Loucy (cell line): ENCODE data around the gene ASB2.

Experiments
- H2AFZ ChIP-seq: fragments of 200-600 bp; sonication (generic); 2 replicates; pipeline ENCODE4 v1.6.0; 2016; ENCODE audit warnings: antibody characterized with exemption, mild to moderate bottlenecking, low read length, moderate library complexity
- H3F3A ChIP-seq: fragments of 200-600 bp; 2 replicates; pipeline ENCODE4 v1.6.0; 2016; ENCODE audit warnings: antibody characterized with exemption, low read depth, mild to moderate bottlenecking
- H3K27me3 ChIP-seq: fragments of 200-600 bp; sonication (generic); 2 replicates; pipeline ENCODE4 v1.6.1; 2014; ENCODE audit warnings: low read length, mild to moderate bottlenecking; ENCODE audit not compliant: insufficient read depth, poor library complexity, severe bottlenecking
- H3K36me3 ChIP-seq: fragments of 200-600 bp; sonication (generic); 2 replicates; pipeline ENCODE4 v1.6.1; 2016; ENCODE audit warnings: low read length; ENCODE audit not compliant: insufficient read depth
- H3K4me1 ChIP-seq: fragments of 200-600 bp; sonication (generic); 2 replicates; pipeline ENCODE4 v1.5.1; 2014; ENCODE audit warnings: low read length, mild to moderate bottlenecking; ENCODE audit not compliant: insufficient read depth, poor library complexity, severe bottlenecking
- H3K4me2 ChIP-seq: fragments of 200-600 bp; sonication (generic); 2 replicates; pipeline ENCODE4 v1.6.0; 2014; ENCODE audit warnings: antibody characterized with exemption, low read length, low read depth, mild to moderate bottlenecking; ENCODE audit not compliant: poor library complexity, severe bottlenecking
- H3K4me3 ChIP-seq: fragments of 200-600 bp; sonication (generic); 2 replicates; pipeline ENCODE4 v1.5.1; 2014; ENCODE audit warnings: low read length, mild to moderate bottlenecking, mixed read lengths; ENCODE audit not compliant: poor library complexity, severe bottlenecking
- H3K79me2 ChIP-seq: fragments of 200-600 bp; sonication (generic); 2 replicates; pipeline ENCODE4 v1.6.1; 2014; ENCODE audit warnings: low read length; ENCODE audit not compliant: insufficient read depth
- H3K9ac ChIP-seq: fragments of 200-600 bp; sonication (generic); 2 replicates; pipeline ENCODE4 v1.6.0; 2014; ENCODE audit warnings: mild to moderate bottlenecking, low read depth, low read length, moderate library complexity; ENCODE audit not compliant: poor library complexity, severe bottlenecking
- H3K9me2 ChIP-seq: fragments of 200-600 bp; sonication (generic); replicated peaks from 2 replicates; pipeline ENCODE4 v1.6.1; 2016; ENCODE audit warnings: low read depth, low read length, mixed read lengths
- H3K9me3 ChIP-seq: fragments of 200-600 bp; sonication (generic); 2 replicates; pipeline ENCODE4 v1.6.1; 2014; ENCODE audit warnings: mild to moderate bottlenecking, antibody characterized with exemption, low read length, low read depth; ENCODE audit not compliant: insufficient read depth
- H4K20me1 ChIP-seq: fragments of 200-600 bp; sonication (generic); 2 replicates; pipeline ENCODE4 v1.6.0; 2014; ENCODE audit warnings: antibody characterized with exemption, low read length, mild to moderate bottlenecking; ENCODE audit not compliant: insufficient read depth, poor library complexity, severe bottlenecking
- EZH2phosphoT487 ChIP-seq: fragments of 200-600 bp; IDR thresholded peaks from 2 replicates; pipeline ENCODE4 v1.6.1; 2018; ENCODE audit warnings: antibody characterized with exemption, mild to moderate bottlenecking, moderate library complexity, borderline replicate concordance
- TF ChIP-seq, protein P1 (sequence below): fragments of 200-600 bp; sonication (generic); conservative IDR thresholded peaks from 2 replicates; pipeline ENCODE4 v1.5.1; 2014; ENCODE audit warnings: mild to moderate bottlenecking, antibody characterized with exemption, low read length

Gene ASB2

DNA sequence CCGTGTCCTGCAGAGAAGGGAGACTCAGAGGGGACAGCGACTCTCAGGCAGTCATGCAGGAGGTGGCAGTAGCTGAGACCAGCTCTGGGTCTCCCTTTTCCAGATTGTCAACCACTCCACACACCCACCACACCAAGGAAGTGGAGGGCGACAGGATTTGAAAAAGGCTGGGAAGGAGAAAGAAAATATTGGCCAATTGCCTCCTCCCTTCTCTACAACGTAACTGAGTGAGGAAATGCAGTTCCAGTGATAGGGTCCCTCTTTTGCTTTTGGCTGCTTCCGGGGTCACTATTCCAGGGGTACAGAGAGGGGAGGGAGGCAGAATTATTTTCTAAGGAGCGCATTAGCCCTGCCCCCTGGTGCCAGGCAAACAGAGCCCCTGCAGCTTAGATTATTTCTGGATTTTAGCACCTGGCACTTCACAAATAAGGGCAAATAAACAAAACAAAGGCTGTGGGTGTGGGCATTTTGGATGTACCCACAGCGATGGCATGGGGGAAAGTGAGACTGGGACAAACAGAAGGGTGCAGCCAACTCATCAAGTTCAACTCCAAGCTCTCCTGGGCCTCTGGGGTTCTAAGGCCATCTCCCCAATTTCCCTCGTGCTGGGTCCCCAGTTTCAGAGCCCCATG, 20.4 kb downstream of the ASB2 start:
- no peaks in the 10 kb centered on the region for H4K20me1 ChIP-seq
- peak overlapping the region; percentile 56 for H3K9ac ChIP-seq
- no peaks in the 10 kb centered on the region for H3K27me3 ChIP-seq
- H3K4me2 ChIP-seq: peak overlapping the region; percentile 70
- no peak overlapping the region for H2AFZ ChIP-seq
- H3K9me3 ChIP-seq: no peaks in the 10 kb centered on the region
- H3K79me2 ChIP-seq: no peaks in the 10 kb centered on the region
- H3K9me2 ChIP-seq: no peaks in the 10 kb centered on the region
- peaks cover 81% of the 10 kb centered on the region for H3K4me1 ChIP-seq
- H3K4me3 ChIP-seq: peak overlapping the region; percentile 67
- H3K36me3 ChIP-seq: no peaks in the 10 kb centered on the region
- TF ChIP-seq EZH2phosphoT487: no peak
- TF ChIP-seq, protein P1, sequence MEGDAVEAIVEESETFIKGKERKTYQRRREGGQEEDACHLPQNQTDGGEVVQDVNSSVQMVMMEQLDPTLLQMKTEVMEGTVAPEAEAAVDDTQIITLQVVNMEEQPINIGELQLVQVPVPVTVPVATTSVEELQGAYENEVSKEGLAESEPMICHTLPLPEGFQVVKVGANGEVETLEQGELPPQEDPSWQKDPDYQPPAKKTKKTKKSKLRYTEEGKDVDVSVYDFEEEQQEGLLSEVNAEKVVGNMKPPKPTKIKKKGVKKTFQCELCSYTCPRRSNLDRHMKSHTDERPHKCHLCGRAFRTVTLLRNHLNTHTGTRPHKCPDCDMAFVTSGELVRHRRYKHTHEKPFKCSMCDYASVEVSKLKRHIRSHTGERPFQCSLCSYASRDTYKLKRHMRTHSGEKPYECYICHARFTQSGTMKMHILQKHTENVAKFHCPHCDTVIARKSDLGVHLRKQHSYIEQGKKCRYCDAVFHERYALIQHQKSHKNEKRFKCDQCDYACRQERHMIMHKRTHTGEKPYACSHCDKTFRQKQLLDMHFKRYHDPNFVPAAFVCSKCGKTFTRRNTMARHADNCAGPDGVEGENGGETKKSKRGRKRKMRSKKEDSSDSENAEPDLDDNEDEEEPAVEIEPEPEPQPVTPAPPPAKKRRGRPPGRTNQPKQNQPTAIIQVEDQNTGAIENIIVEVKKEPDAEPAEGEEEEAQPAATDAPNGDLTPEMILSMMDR: no peak
- no peaks in the 10 kb centered on the region for H3F3A ChIP-seq

DNA sequence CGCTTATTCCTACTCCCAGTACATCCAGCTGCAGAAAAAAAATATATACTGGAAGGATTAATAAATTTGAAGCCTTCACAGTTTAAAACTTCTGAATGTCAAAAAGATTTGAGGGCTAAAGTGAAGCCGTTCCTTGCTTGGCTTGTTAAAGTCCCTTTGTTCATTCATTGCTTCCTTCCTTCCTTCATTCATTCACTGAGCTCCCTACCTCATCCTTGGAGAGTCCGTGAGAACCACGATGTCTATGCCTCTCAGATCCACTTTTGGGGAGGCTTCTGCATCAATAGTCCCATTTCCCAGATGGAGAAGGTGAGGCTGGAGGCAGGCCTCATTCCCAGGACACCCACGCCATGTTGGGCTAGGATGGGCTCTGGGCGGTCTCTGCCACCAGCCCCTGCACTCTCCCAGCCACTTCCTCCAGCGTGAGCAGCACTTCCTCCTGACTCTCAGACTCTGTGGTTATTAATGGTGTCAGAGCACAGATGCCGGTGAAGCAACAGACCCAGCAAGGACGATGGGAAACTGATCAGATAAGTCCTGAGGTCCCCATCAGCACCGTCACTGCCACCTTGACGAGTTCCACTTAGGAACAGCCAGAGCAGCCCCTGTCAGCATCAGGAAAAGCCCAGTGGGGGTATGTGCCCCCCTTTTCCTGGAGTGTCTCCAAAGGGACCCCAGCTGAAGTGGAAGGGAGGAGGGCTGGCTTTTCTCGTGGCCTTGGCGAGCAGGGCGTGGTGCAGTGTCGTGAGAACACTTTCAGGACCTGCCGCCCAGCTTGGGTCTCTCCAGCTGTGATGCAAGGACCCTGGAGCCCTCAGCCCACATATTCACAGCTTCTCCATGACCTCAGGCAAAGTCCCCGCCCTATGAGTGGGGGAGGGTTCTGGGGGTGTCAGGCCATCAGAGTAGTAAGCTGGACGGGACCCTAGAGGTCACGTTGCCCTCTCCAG, 21.2 kb downstream of the ASB2 start:
- TF ChIP-seq, protein P1: no peak
- TF ChIP-seq EZH2phosphoT487: no peak
- no peaks in the 10 kb centered on the region for H3K79me2 ChIP-seq
- H3K4me2 ChIP-seq: peak overlapping the region; percentile 70
- no peaks in the 10 kb centered on the region for H3K9me3 ChIP-seq
- no peaks in the 10 kb centered on the region for H3K9me2 ChIP-seq
- no peaks in the 10 kb centered on the region for H3K36me3 ChIP-seq
- 0 out of 2 replicates have a peak overlapping the region, but pooled peaks have one; percentile 27 for H2AFZ ChIP-seq
- peaks cover 78% of the 10 kb centered on the region for H3K4me1 ChIP-seq
- no peaks in the 10 kb centered on the region for H4K20me1 ChIP-seq
- peak overlapping the region; percentile 56 for H3K9ac ChIP-seq
- no peaks in the 10 kb centered on the region for H3K27me3 ChIP-seq
- H3K4me3 ChIP-seq: peak overlapping the region; percentile 67
- no peaks in the 10 kb centered on the region for H3F3A ChIP-seq

DNA sequence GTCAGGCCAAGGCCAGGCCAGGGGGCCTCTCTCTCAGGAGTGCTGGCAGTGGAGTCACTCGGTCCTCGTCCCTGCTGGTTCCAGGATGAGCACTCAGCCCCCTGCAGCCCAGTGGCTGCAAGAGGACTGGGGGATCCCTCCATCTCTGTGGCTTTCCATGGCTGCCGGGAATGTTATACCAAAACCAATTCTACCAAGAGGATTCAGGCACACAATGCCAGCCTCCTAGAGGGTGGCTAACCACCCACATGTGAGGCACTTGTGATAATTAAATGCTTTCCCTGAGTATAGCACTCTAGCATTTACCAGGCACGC, 21.9 kb downstream of the ASB2 start:
- peak overlapping the region; percentile 70 for H3K4me2 ChIP-seq

More for the DNA sequence above, 21.9 kb downstream of the ASB2 start:
- Histone ChIP-seq H3K4me3 (peak overlapping the region; percentile 67), H3K9ac (no peak overlapping the region), H2AFZ (no peak overlapping the region), H3K4me1 (peaks cover 70% of the 10 kb centered on the region), H3K27me3 (no peaks in the 10 kb centered on the region), H3K9me3 (no peaks in the 10 kb centered on the region), H3F3A (no peaks in the 10 kb centered on the region), H3K36me3 (no peaks in the 10 kb centered on the region), H3K79me2 (no peaks in the 10 kb centered on the region), H3K9me2 (no peaks in the 10 kb centered on the region), H4K20me1 (no peaks in the 10 kb centered on the region)
- TF ChIP-seq EZH2phosphoT487: no peak
- TF ChIP-seq, protein P1: no peak
